Cardiac muscle cell (in vitro differentiated cells and primary cell): ENCODE results near the gene SRCAP. TPM values are rescaled to one million over a fixed set of nuclear protein-coding genes. Genes with fewer than 3 reads are reported as not detected.

ENCODE experiments used
- DNase-seq, 2 donors: peaks; one replicate each; pipeline versions ENCODE4 v3.0.0 to v3.0.0-alpha.2; 2010 to 2017; ENCODE audit warnings: low read depth in 1 of 2, low spot score in 1 of 2
- H3K27ac ChIP-seq: fragments of 200-600 bp; sonication (generic); 2 replicates; pipeline ENCODE4 v1.5.1; 2016
- H3K27me3 ChIP-seq: fragments of 200-600 bp; sonication (generic); 2 replicates; pipeline ENCODE4 v1.6.0; 2016; ENCODE audit warnings: control low read depth
- H3K36me3 ChIP-seq: fragments of 200-600 bp; sonication (generic); 2 replicates; pipeline ENCODE4 v1.5.1; 2016; ENCODE audit warnings: control low read depth
- H3K4me1 ChIP-seq: fragments of 200-600 bp; sonication (generic); 2 replicates; pipeline ENCODE4 v1.8.1; 2017; ENCODE audit warnings: low read depth, mild to moderate bottlenecking, mixed run types
- H3K4me3 ChIP-seq: fragments of 200-600 bp; sonication (generic); 2 replicates; pipeline ENCODE4 v1.5.1; 2016; ENCODE audit warnings: mild to moderate bottlenecking
- H3K9me3 ChIP-seq: fragments of 200-600 bp; sonication (generic); 2 replicates; pipeline ENCODE4 v1.5.1; 2017; ENCODE audit warnings: low read depth, mild to moderate bottlenecking, control low read depth
- CTCF ChIP-seq: IDR thresholded peaks from 2 replicates; pipeline ENCODE4 v1.5.1; 2012; ENCODE audit warnings: low read depth, mild to moderate bottlenecking, low read length
- polyA plus RNA-seq: library from polyadenylated mRNA; unstranded; fragments of >200 nt; fragmentation: Nextera tagmentation; extraction: Ambion mirVana; gene quantifications from 2 replicates; pipeline ENCODE4 v1.2.1, GENCODE V29; 2016
- total RNA-seq: library from RNA; depleted of rRNA; stranded (reverse); fragments of >200 nt; gene quantifications from 2 replicates; pipeline ENCODE4 v1.2.3, GENCODE V29; 2016

The SRCAP gene
- total and polyA plus RNA-seq, 2 experiments from 2014 or later = 20.9 to 42.9 TPM

- no peak for TF ChIP-seq CTCF
- Histone ChIP-seq H3K27me3 (peaks cover 20% of the 10 kb centered on the region), H3K4me1 (no peaks in the 10 kb centered on the region), H3K27ac (no peak overlapping the region), H3K36me3 (peaks cover 36% of the 10 kb centered on the region), H3K9me3 (no peaks in the 10 kb centered on the region), H3K4me3 (no peak overlapping the region)
- no peak for DNase-seq
Observed at GRCh38 chr16:30669026-30669902, 29.7 kb upstream of the SRCAP start.

- no peak overlapping the region for H3K4me3 ChIP-seq
- TF ChIP-seq CTCF = no peak
- no peak overlapping the region for H3K27ac ChIP-seq
- no peaks in the 10 kb centered on the region for H3K9me3 ChIP-seq
- H3K4me1 ChIP-seq = no peaks in the 10 kb centered on the region
- peaks cover 32% of the 10 kb centered on the region for H3K36me3 ChIP-seq
- no peak for DNase-seq
- H3K27me3 ChIP-seq = peaks cover 26% of the 10 kb centered on the region
Observed at GRCh38 chr16:30669903-30670824, 28.8 kb upstream of the SRCAP start.

GRCh38 chr16:30675143-30675542, 23.8 kb upstream of the SRCAP start:
- Histone ChIP-seq H3K4me3 (no peak overlapping the region), H3K4me1 (no peaks in the 10 kb centered on the region), H3K27me3 (peaks cover 55% of the 10 kb centered on the region), H3K36me3 (peaks cover 4% of the 10 kb centered on the region), H3K27ac (no peak overlapping the region), H3K9me3 (no peaks in the 10 kb centered on the region)
- DNase-seq = no peak
- no peak for TF ChIP-seq CTCF

GRCh38 chr16:30677931-30678585, 20.9 kb upstream of the SRCAP start:
- Histone ChIP-seq H3K27me3 (peaks cover 77% of the 10 kb centered on the region), H3K27ac (no peak overlapping the region), H3K36me3 (no peaks in the 10 kb centered on the region), H3K4me1 (no peaks in the 10 kb centered on the region), H3K9me3 (no peaks in the 10 kb centered on the region), H3K4me3 (no peak overlapping the region)
- DNase-seq = no peak
- no peak for TF ChIP-seq CTCF

- no peak for DNase-seq
- Histone ChIP-seq H3K27me3 (peaks cover 76% of the 10 kb centered on the region), H3K4me3 (no peak overlapping the region), H3K36me3 (no peaks in the 10 kb centered on the region), H3K4me1 (no peaks in the 10 kb centered on the region), H3K27ac (no peak overlapping the region), H3K9me3 (no peaks in the 10 kb centered on the region)
- no peak for TF ChIP-seq CTCF
Observed at GRCh38 chr16:30678586-30678970, 20.4 kb upstream of the SRCAP start.
